Retinal pigment epithelial cell (primary cell): ENCODE results near the gene PPP2R5A.
"Not testable (repeated sequence)": the region's sequence is repeated elsewhere in the genome, so short reads cannot be mapped to it uniquely, and the experiment has no call there.

ENCODE experiments used
- DNase-seq: peaks from one replicate; pipeline ENCODE4 v3.0.0-alpha.2; 2010; ENCODE audit warnings: low read depth
- H3K4me3 ChIP-seq: 2 replicates; pipeline ENCODE4 v1.5.1; 2011; ENCODE audit warnings: mild to moderate bottlenecking, low read length, control low read depth, moderate library complexity
- TF ChIP-seq, protein P1 (sequence below): conservative IDR thresholded peaks from 2 replicates; pipeline ENCODE4 v1.5.1; 2011; ENCODE audit warnings: low read depth, low read length, control low read depth, inconsistent platforms

The PPP2R5A gene

DNA sequence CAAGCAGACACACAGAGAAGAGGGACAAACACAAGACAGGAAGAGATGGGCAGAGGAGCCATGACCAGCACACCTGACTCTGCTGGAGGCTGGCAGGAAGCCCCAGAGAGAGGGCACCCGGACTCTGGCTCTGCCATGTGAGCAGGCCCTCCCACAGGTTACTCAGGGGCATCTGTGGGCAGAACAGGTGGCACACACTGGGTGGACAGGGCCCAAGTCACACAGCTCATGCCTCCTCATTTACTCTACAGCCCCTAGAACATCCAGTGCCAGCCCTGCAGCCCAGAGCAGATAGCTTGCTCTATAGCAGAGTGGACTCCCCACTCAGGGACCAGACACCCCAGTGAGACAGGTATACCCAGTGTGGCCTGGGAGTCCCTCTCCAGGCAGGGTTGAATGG, 100.8 kb downstream of the PPP2R5A start:
- TF ChIP-seq, protein P1, sequence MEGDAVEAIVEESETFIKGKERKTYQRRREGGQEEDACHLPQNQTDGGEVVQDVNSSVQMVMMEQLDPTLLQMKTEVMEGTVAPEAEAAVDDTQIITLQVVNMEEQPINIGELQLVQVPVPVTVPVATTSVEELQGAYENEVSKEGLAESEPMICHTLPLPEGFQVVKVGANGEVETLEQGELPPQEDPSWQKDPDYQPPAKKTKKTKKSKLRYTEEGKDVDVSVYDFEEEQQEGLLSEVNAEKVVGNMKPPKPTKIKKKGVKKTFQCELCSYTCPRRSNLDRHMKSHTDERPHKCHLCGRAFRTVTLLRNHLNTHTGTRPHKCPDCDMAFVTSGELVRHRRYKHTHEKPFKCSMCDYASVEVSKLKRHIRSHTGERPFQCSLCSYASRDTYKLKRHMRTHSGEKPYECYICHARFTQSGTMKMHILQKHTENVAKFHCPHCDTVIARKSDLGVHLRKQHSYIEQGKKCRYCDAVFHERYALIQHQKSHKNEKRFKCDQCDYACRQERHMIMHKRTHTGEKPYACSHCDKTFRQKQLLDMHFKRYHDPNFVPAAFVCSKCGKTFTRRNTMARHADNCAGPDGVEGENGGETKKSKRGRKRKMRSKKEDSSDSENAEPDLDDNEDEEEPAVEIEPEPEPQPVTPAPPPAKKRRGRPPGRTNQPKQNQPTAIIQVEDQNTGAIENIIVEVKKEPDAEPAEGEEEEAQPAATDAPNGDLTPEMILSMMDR, result no peak
- no peak for DNase-seq
- H3K4me3 ChIP-seq, result no peak overlapping the region

GRCh38 chr1:212388985-212389716, 103.9 kb downstream of the PPP2R5A start:
- DNase-seq, result no peak

GRCh38 chr1:212395678-212396437, 110.6 kb downstream of the PPP2R5A start:
- not testable (repeated sequence) for H3K4me3 ChIP-seq, DNase-seq

More at GRCh38 chr1:212388985-212389716, 103.9 kb downstream of the PPP2R5A start:
- TF ChIP-seq, protein P1, result no peak
- no peak overlapping the region for H3K4me3 ChIP-seq

GRCh38 chr1:212396638-212397037, 111.4 kb downstream of the PPP2R5A start:
- DNase-seq, result no peak
- no peak overlapping the region for H3K4me3 ChIP-seq
- TF ChIP-seq, protein P1, result no peak

- H3K4me3 ChIP-seq, result no peak overlapping the region
- TF ChIP-seq, protein P1, result no peak
- no peak for DNase-seq
Measured at GRCh38 chr1:212397171-212397570, 112.0 kb downstream of the PPP2R5A start.

DNA sequence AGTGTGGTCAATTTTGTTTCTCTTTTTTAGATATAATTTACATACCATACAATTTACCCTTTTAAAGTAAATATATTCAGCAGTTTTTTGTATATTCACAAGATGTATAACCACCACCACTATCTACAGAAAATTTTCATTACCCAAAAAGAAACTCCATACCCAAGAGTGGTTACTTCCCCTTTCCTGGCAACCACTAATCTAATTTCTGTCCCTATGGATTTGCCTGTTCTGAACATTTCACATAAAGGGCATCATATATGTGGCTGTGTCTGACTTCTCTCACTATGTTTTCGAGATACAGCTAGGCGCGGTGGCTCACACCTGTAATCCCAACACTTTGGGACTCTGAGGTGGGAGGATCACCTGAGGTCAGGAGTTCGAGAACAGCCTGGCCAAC, 115.8 kb downstream of the PPP2R5A start:
- no peak for DNase-seq
- H3K4me3 ChIP-seq, result no peak overlapping the region
- TF ChIP-seq, protein P1, result no peak

DNA sequence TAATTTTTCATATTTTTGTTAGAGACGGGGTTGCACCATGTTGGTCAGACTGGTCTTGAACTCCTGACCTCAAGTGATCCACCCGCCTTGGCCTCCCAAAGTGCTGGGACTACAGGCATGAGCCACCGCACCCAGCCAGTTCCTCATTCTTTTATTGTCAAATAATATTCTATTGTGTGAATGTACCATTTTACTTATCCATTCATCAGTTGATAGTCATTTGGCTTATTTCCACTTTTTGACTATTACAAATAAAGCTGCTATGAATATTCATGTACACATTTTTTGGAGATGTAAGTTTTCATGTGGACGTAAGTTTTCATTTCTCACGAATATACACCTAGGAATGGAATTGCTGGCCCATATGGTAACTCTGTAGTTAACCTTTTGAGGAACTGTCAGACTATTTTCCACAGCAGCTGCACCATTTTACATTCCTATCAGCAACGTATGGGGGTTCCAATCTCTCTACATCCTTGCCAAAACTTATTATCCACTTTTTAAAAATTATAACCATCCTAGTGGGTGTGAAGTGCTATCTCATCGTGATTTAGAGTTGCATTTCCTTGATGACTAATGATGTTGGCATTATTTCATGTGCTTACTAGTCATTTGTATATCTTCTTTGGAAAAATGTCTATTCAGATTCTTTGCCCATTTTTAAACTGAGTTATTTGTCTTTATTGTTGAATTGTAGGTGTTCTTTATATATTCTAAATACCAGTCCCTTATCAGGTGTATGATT, 116.8 kb downstream of the PPP2R5A start:
- no peak for DNase-seq
- TF ChIP-seq, protein P1, result no peak
- H3K4me3 ChIP-seq, result no peak overlapping the region
